Measurements from ENCODE around the gene CCR5.
"Not testable (repeated sequence)": the region's sequence is repeated elsewhere in the genome, so short reads cannot be mapped to it uniquely, and the experiment has no call there.

The CCR5 gene

GRCh38 chr3:46388847-46389246 is 18.1 kb downstream of the CCR5 start:
- DNase-seq, result not testable (repeated sequence)

DNA sequence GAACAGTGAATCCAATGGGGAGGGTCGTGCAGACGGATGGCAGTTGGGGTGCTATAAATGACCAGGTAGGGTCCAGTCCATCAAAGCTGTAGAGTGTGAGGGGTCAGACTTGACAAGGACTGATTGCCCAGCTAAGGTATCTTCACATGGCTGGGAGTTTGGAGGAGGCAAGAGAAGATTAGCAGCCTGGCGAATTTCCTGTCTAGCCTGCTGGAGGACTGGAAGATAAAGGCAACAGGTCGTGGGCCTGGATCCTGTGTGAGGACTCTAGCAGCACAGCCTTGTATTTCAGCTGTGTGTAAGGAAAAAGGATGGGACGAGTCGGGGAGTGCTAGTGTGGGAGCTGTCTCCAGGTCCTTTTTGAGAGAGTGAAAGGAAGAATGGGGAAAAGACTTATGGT is 18.6 kb downstream of the CCR5 start:
- no peak for DNase-seq

DNA sequence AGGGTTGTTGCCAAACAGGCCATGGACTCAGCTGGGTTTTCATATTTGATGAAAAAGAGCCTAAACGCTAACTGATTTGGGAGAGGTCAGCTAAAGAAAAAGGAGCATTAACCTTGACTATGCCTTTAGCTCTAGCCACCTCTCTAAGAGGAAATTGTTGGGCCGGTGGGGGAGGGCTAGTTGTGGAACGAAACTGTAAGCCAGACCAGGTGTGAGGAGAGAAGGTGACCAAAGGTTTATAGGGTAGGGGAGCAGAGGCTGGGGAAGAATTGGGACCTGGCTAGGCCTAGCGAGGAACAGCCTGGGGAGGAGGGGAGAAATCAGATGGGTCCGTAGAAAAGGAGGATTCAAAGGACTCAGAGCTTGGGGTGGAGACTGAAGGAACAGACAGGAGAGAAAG is 20.8 kb downstream of the CCR5 start:
- not testable (repeated sequence) for DNase-seq

GRCh38 chr3:46393011-46393410 is 22.3 kb downstream of the CCR5 start:
- no peak for DNase-seq

- no peak for DNase-seq
These were observed 23.0 kb downstream of the CCR5 start for GRCh38 chr3:46393554-46394434.

- DNase-seq, result no peak
These were observed 24.5 kb downstream of the CCR5 start for GRCh38 chr3:46395210-46395661.

- no peak for DNase-seq
These were observed 25.2 kb downstream of the CCR5 start for GRCh38 chr3:46395766-46396530.

GRCh38 chr3:46397111-46397510 is 26.4 kb downstream of the CCR5 start:
- DNase-seq, result no peak

DNA sequence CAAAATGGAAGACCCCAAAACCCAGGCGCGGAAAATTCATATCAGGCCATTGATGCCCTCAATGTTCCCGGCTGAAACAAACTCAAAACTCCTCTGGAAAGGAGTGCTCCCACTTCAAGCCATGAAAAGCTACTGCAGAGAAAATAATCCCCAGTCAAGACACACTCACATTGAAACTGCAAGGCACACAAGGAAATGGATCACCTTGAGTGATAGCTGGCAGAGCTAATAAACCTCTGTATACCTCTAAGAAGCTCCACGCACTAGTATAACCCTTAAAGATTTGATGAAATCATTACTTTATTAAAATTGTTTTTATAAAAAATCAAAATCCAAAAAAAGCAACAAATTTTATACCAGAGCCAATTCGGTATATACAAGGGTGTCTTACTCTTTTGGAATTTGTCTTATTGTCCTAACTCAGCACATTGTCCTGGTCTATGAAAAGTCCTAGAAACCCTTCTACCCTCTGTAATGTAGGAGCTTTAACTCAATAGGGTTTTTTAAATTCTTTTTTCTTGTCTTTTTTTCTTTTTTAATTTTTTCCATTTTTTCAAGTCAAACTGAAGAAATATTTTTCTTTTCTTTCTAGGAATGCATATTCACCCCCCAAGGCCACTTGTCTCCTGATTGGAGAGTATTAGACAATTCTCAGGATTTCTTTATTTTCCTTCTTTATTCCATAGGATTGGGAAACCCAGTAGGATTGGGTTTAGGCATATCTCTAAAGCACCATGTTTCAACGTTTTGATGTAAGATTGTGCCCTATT is 27.6 kb downstream of the CCR5 start:
- no peak for DNase-seq

GRCh38 chr3:46399098-46399497 is 28.4 kb downstream of the CCR5 start:
- no peak for DNase-seq

- no peak for DNase-seq
These were observed 28.8 kb downstream of the CCR5 start for GRCh38 chr3:46399557-46399956.

DNA sequence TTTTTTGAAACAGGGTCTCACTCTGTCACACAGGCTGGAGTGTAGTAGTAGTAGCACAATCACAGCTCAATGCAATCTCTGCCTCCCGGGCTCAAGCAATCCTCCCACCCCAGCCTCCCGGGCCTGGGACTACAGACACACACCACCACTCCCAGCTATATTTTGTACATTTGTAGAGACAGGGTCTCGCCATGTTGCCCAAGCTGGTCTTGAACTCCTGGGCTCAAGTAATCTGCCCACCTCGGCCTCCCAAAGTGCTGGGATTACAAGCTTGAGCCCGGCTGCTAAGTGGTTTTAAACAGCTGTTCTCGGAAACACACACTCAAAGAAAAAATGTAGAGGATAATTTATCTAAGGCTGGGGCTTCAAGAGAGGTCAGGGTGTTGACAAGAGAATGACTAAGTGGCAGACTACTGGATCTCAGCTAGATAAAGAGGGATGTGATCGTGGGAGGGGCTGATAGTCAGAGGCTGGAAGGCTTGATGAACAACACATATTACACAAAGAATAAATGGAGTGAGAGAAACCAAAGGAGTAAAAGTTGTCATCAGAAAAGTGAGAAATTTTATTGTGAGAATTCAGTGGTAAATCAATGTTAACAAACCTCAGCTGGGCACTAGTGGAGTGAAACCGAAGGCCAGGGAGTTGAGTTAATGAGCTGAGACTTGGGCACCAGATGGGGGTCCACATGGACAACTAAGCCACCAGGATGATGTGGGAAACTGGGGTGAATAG is 29.4 kb downstream of the CCR5 start:
- DNase-seq, result no peak

GRCh38 chr3:46400846-46401245 is 30.1 kb downstream of the CCR5 start:
- no peak for DNase-seq

DNA sequence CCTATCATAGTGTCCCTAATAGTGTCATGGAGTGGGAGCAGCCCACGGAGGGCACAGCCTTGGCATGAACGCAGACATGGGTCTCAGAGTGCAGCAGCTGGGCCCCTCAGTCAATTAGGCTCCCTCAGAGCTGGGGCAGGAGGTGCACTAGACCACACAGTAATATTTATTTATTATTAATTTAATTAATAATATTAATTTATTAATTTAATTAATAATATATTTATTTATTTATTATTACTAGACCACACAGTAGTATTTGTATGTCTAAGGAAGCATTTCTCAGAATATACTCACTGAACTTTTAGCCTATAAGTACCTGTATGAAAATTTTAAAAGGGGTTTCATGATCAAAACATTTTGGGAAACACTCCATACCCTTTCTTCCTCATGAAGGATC is 30.8 kb downstream of the CCR5 start:
- DNase-seq, result no peak

DNA sequence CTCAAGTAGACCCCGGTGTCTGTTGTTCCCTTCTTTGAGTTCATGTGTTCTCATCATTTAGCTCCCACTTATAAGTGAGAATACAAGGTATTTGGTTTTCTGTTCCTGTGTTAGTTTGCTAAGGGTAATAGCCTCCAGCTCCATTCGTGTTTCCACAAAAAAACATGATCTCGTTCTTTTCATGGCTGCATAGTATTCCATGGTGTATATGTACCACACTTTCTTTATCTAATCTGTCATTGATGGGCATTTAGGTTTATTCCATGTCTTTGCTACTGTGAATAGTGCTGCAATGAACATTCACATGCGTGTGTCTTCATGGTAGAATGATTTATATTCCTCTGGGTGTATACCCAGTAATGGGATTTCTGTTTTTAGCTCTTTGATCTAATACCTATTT is 32.2 kb downstream of the CCR5 start:
- not testable (repeated sequence) for DNase-seq

GRCh38 chr3:46405301-46406019 is 34.7 kb downstream of the CCR5 start:
- DNase-seq, result no peak

- no peak for DNase-seq
These were observed 35.7 kb downstream of the CCR5 start for GRCh38 chr3:46406443-46406787.

DNA sequence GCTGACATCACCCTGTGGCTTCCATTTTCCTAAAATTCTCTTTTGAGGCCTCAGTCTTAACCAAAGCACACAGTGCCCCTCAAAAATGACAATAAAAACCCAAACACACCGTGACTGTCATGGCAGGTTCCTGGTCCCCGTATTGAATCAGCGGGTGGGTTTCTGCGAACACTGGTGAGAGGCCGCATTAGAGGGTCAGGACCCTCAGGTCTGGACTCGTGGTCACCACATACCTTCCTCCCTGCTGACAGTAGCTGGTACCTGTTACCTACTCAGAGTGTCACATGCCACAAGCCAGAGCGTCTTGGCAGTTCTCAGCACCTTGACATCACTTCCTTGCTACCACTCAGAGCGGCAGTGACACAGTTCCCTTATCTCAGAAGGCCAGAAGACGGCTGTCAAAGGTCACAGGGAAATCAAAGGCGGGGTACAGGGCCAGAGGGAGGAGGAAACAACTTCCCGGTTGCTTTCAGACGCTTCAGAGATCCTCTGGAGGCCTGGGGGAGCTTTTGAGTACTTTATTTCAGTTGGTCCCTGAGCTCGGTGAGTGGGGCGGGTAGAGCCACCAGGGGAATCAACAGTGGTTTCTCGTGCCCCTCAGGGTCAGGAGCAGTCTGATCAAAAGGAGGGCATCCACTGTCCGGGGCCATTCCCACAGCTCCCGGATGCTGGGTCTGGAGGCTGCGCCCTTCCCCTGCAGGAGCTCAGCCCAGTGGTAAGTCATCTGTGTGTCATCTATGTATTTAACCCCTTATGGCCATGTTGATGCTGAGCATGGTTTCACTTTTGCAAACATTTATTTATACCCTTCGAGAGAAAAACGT is 36.3 kb downstream of the CCR5 start, which contains the start of the genes CCR5AS and CCRL2:
Gene CCR5AS, minus strand, starts transcription at position 279 of the 824 bp plus-strand sequence.
Gene CCRL2, plus strand, starts transcription at position 472 of the 824 bp plus-strand sequence. CDS start 821 bp downstream, outside the sequence.
- peak; percentile 58 for DNase-seq

- no peak for DNase-seq
These were observed 37.2 kb downstream of the CCR5 start for GRCh38 chr3:46407970-46408369.

- DNase-seq, result no peak
These were observed 38.1 kb downstream of the CCR5 start for GRCh38 chr3:46408853-46409252.
